ENCODE data around the gene CCNB2. TPM values are rescaled to one million over a fixed set of nuclear protein-coding genes. Genes with fewer than 3 reads are reported as not detected.
"Not testable (repeated sequence)": the region's sequence is repeated elsewhere in the genome, so short reads cannot be mapped to it uniquely, and the experiment has no call there.

Gene CCNB2
- total and polyA plus RNA-seq, 5 donors, result 0.07 to 2.1 (median 0.40) TPM

GRCh38 chr15:59154243-59154642, 49.3 kb downstream of the CCNB2 start:
- Histone ChIP-seq H3K27me3 (ENCODE audit: control insufficient read depth, insufficient read depth) (no peaks in the 10 kb centered on the region), H3K27ac (ENCODE audit: low read length) (no peak overlapping the region), H3K9me3 (ENCODE audit: control insufficient read depth, low read length) (no peaks in the 10 kb centered on the region), H3K4me1 (ENCODE audit: control insufficient read depth, insufficient read depth, low read length) (no peaks in the 10 kb centered on the region), H3K4me3 (ENCODE audit: low read length) (no peak overlapping the region)
- ATAC-seq (no peak), DNase-seq (no peak)
- 93% methylated on average over 8 of the region's 8 CpGs for WGBS
- intact Hi-C loops (cut with DNase I), result no loop called here

- ATAC-seq (no peak), DNase-seq (no peak)
- H3K4me1 ChIP-seq (ENCODE audit: control insufficient read depth, insufficient read depth, low read length), result no peaks in the 10 kb centered on the region
- H3K27ac ChIP-seq (ENCODE audit: low read length), result no peak overlapping the region
- no peaks in the 10 kb centered on the region for H3K27me3 ChIP-seq (ENCODE audit: control insufficient read depth, insufficient read depth)
- intact Hi-C loops (cut with DNase I), result no loop called here
- H3K9me3 ChIP-seq (ENCODE audit: control insufficient read depth, low read length), result no peaks in the 10 kb centered on the region
- H3K4me3 ChIP-seq (ENCODE audit: low read length), result no peak overlapping the region
- WGBS, result 90% methylated on average over 4 of the region's 4 CpGs
Observed at GRCh38 chr15:59155431-59155830, 50.5 kb downstream of the CCNB2 start.

GRCh38 chr15:59157396-59157795, 52.5 kb downstream of the CCNB2 start:
- H3K27me3 ChIP-seq (ENCODE audit: control insufficient read depth, insufficient read depth), result no peaks in the 10 kb centered on the region
- WGBS, result 98% methylated on average over 5 of the region's 5 CpGs
- no peak overlapping the region for H3K4me3 ChIP-seq (ENCODE audit: low read length)
- no peak for ATAC-seq
- no peaks in the 10 kb centered on the region for H3K9me3 ChIP-seq (ENCODE audit: control insufficient read depth, low read length)
- no peaks in the 10 kb centered on the region for H3K4me1 ChIP-seq (ENCODE audit: control insufficient read depth, insufficient read depth, low read length)
- no peak overlapping the region for H3K27ac ChIP-seq (ENCODE audit: low read length)
- no peak for DNase-seq
- intact Hi-C loops (cut with DNase I), result no loop called here

- 91% methylated on average over 9 of the region's 9 CpGs for WGBS
- DNase-seq, result no peak
- no peaks in the 10 kb centered on the region for H3K9me3 ChIP-seq (ENCODE audit: control insufficient read depth, low read length)
- intact Hi-C loops (cut with DNase I), result no loop called here
- no peak overlapping the region for H3K4me3 ChIP-seq (ENCODE audit: low read length)
- H3K27me3 ChIP-seq (ENCODE audit: control insufficient read depth, insufficient read depth), result no peaks in the 10 kb centered on the region
- H3K4me1 ChIP-seq (ENCODE audit: control insufficient read depth, insufficient read depth, low read length), result no peaks in the 10 kb centered on the region
- H3K27ac ChIP-seq (ENCODE audit: low read length), result no peak overlapping the region
- no peak for ATAC-seq
Observed at GRCh38 chr15:59157840-59158700, 53.1 kb downstream of the CCNB2 start.

- WGBS, result 91% methylated on average over 7 of the region's 7 CpGs
- no peak overlapping the region for H3K27ac ChIP-seq (ENCODE audit: low read length)
- no peak for ATAC-seq
- H3K4me1 ChIP-seq (ENCODE audit: control insufficient read depth, insufficient read depth, low read length), result no peaks in the 10 kb centered on the region
- no peak for DNase-seq
- intact Hi-C loops (cut with DNase I), result no loop called here
- no peaks in the 10 kb centered on the region for H3K9me3 ChIP-seq (ENCODE audit: control insufficient read depth, low read length)
- H3K27me3 ChIP-seq (ENCODE audit: control insufficient read depth, insufficient read depth), result no peaks in the 10 kb centered on the region
- H3K4me3 ChIP-seq (ENCODE audit: low read length), result no peak overlapping the region
Observed at GRCh38 chr15:59158701-59159034, 53.7 kb downstream of the CCNB2 start.

- no peaks in the 10 kb centered on the region for H3K9me3 ChIP-seq (ENCODE audit: control insufficient read depth, low read length)
- H3K27me3 ChIP-seq (ENCODE audit: control insufficient read depth, insufficient read depth), result no peaks in the 10 kb centered on the region
- intact Hi-C loops (cut with DNase I), result no loop called here
- no peaks in the 10 kb centered on the region for H3K4me1 ChIP-seq (ENCODE audit: control insufficient read depth, insufficient read depth, low read length)
- ATAC-seq, result no peak
- 77% methylated on average over 9 of the region's 9 CpGs for WGBS
- no peak overlapping the region for H3K27ac ChIP-seq (ENCODE audit: low read length)
- H3K4me3 ChIP-seq (ENCODE audit: low read length), result no peak overlapping the region
- peak in 1 of 3 donors; percentile 42 for DNase-seq
Observed at GRCh38 chr15:59159210-59159609, 54.3 kb downstream of the CCNB2 start.

- intact Hi-C loops (cut with DNase I), result loop anchor here in 2 of 4 donors (5.0 to 10.0 kb wide), 2 partner anchors 331 to 334 kb away; no protein-coding TSS in a partner anchor
- Histone ChIP-seq H3K4me1 (ENCODE audit: control insufficient read depth, insufficient read depth, low read length) (no peaks in the 10 kb centered on the region), H3K27ac (ENCODE audit: low read length) (no peak overlapping the region), H3K27me3 (ENCODE audit: control insufficient read depth, insufficient read depth) (no peaks in the 10 kb centered on the region), H3K9me3 (ENCODE audit: control insufficient read depth, low read length) (no peaks in the 10 kb centered on the region), H3K4me3 (ENCODE audit: low read length) (no peak overlapping the region)
- ATAC-seq, result no peak
- WGBS, result 87% methylated on average over 23 of the region's 23 CpGs
- no peak for DNase-seq
Observed at GRCh38 chr15:59160880-59161593, 56.1 kb downstream of the CCNB2 start.

- not testable (repeated sequence) for H3K4me1 ChIP-seq (ENCODE audit: control insufficient read depth, insufficient read depth, low read length); H3K9me3 ChIP-seq (ENCODE audit: control insufficient read depth, low read length); H3K27me3 ChIP-seq (ENCODE audit: control insufficient read depth, insufficient read depth); ATAC-seq; H3K27ac ChIP-seq (ENCODE audit: low read length); DNase-seq; H3K4me3 ChIP-seq (ENCODE audit: low read length)
- intact Hi-C loops (cut with DNase I), result loop anchor here in 2 of 4 donors (5.0 to 10.0 kb wide), 2 partner anchors 330 to 333 kb away; no protein-coding TSS in a partner anchor
- WGBS, result 98% methylated on average over 8 of the region's 8 CpGs
Observed at GRCh38 chr15:59162080-59162479, 57.1 kb downstream of the CCNB2 start.

GRCh38 chr15:59165726-59166125, 60.8 kb downstream of the CCNB2 start:
- intact Hi-C loops (cut with DNase I), result loop anchor here in 1 of 4 donors (10.0 kb wide), 1 partner anchor 329 kb away; no protein-coding TSS in a partner anchor
- no peak overlapping the region for H3K4me3 ChIP-seq (ENCODE audit: low read length)
- peaks cover 5% of the 10 kb centered on the region for H3K4me1 ChIP-seq (ENCODE audit: control insufficient read depth, insufficient read depth, low read length)
- DNase-seq, result no peak
- H3K27me3 ChIP-seq (ENCODE audit: control insufficient read depth, insufficient read depth), result no peaks in the 10 kb centered on the region
- H3K27ac ChIP-seq (ENCODE audit: low read length), result no peak overlapping the region
- H3K9me3 ChIP-seq (ENCODE audit: control insufficient read depth, low read length), result no peaks in the 10 kb centered on the region
- 88% methylated on average over 3 of the region's 3 CpGs for WGBS
- ATAC-seq, result no peak

GRCh38 chr15:59166166-59166565, 61.2 kb downstream of the CCNB2 start:
- intact Hi-C loops (cut with DNase I), result loop anchor here in 1 of 4 donors (10.0 kb wide), 1 partner anchor 329 kb away; no protein-coding TSS in a partner anchor
- DNase-seq (no peak), ATAC-seq (no peak)
- WGBS, result 68% methylated on average over 4 of the region's 4 CpGs
- no peak overlapping the region for H3K27ac ChIP-seq (ENCODE audit: low read length)
- H3K4me1 ChIP-seq (ENCODE audit: control insufficient read depth, insufficient read depth, low read length), result peaks cover 5% of the 10 kb centered on the region
- H3K9me3 ChIP-seq (ENCODE audit: control insufficient read depth, low read length), result no peaks in the 10 kb centered on the region
- H3K27me3 ChIP-seq (ENCODE audit: control insufficient read depth, insufficient read depth), result no peaks in the 10 kb centered on the region
- no peak overlapping the region for H3K4me3 ChIP-seq (ENCODE audit: low read length)

- H3K27ac ChIP-seq (ENCODE audit: low read length), result no peak overlapping the region
- peaks cover 5% of the 10 kb centered on the region for H3K4me1 ChIP-seq (ENCODE audit: control insufficient read depth, insufficient read depth, low read length)
- no peak for ATAC-seq
- DNase-seq, result no peak
- WGBS, result 87% methylated on average over 11 of the region's 11 CpGs
- no peaks in the 10 kb centered on the region for H3K9me3 ChIP-seq (ENCODE audit: control insufficient read depth, low read length)
- H3K4me3 ChIP-seq (ENCODE audit: low read length), result no peak overlapping the region
- intact Hi-C loops (cut with DNase I), result loop anchor here in 1 of 4 donors (10.0 kb wide), 1 partner anchor 328 kb away; no protein-coding TSS in a partner anchor
- H3K27me3 ChIP-seq (ENCODE audit: control insufficient read depth, insufficient read depth), result no peaks in the 10 kb centered on the region
Observed at GRCh38 chr15:59166601-59167265, 61.8 kb downstream of the CCNB2 start.
